PC-3 (cell line): ENCODE measurements around the gene NEBL.

Experiments
- CTCF ChIP-seq: fragments of 300-600 bp; sonication (generic); conservative IDR thresholded peaks from 2 replicates; pipeline ENCODE4 v1.5.1; 2017; ENCODE audit warnings: antibody characterized with exemption, low read depth, mild to moderate bottlenecking, low read length
- EZH2 ChIP-seq: fragments of 300-600 bp; sonication (generic); IDR thresholded peaks from one replicate; pipeline ENCODE4 v1.6.1; 2017; ENCODE audit warnings: antibody characterized with exemption, mild to moderate bottlenecking, low read length; ENCODE audit not compliant: unreplicated experiment
- EZH2phosphoT487 ChIP-seq: fragments of 300-600 bp; sonication (generic); IDR thresholded peaks from 2 replicates; pipeline ENCODE4 v1.6.1; 2018; ENCODE audit warnings: mild to moderate bottlenecking, antibody characterized with exemption, low read length, borderline replicate concordance

DNA sequence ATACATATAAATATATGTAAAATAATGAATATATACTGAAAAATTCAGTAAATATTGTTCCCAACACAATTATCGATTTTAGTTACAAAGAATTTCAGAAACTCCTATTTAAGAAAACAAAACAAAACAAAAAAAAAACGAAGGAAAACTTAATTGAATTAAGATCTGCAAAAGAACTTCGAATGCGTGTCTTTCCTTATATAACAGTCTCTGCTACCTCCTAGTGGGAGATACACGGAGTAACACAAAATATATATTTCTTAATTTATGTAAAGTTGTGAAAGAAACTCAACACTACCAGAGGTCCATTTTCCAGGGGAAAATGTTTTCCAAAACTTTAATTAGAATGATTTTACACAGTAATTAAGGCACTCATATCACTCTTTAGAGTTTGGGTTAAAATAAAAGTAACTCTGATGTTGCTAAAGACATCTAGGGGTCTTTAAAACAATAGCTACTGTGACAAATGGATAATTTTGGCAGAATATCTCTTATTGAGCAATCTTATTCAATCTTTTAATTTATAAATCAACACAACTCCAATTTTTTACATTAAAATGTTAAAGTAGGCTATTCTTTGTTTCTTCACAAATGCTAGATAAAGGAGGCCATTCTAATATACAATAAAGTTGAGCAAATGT lies 41.6 kb downstream of the NEBL start:
- peak; percentile 58 for TF ChIP-seq CTCF
- TF ChIP-seq EZH2phosphoT487, result no peak
- no peak for TF ChIP-seq EZH2
